OCI-LY3 (cell line): ENCODE measurements around the gene TAF1C.

Source experiments
- EZH2phosphoT487 ChIP-seq: fragments of 200-600 bp; shearing (Covaris generic); IDR thresholded peaks from 2 replicates; pipeline ENCODE4 v1.6.1; 2018; ENCODE audit warnings: antibody characterized with exemption, mixed run types, low read depth
- TF ChIP-seq, protein P1 (sequence below): fragments of 200-600, 300-600 bp; sonication (generic); IDR thresholded peaks from 2 replicates; pipeline ENCODE4 v1.5.1; 2014; ENCODE audit warnings: antibody characterized with exemption, low read length, low read depth

DNA sequence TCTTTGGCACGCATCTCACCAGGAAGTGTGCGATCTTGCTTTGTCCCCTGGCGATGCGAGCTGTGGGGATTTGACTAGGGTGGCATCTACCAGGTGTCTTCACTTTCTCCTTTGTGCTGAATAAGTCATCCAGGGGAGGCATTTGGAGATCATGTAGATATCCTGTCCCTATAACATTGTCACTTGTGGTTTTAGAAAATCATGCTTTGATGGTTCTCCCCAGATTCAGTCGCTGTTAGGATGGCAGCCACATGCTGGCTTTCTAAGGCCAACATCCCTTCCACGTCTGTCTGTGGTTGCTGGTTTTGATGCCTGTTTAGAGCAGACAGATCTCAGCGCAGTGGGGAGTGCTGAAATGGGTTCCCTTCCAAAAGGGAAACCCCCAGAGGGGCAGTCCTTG, 6.6 kb upstream of the TAF1C start:
- TF ChIP-seq, protein P1, sequence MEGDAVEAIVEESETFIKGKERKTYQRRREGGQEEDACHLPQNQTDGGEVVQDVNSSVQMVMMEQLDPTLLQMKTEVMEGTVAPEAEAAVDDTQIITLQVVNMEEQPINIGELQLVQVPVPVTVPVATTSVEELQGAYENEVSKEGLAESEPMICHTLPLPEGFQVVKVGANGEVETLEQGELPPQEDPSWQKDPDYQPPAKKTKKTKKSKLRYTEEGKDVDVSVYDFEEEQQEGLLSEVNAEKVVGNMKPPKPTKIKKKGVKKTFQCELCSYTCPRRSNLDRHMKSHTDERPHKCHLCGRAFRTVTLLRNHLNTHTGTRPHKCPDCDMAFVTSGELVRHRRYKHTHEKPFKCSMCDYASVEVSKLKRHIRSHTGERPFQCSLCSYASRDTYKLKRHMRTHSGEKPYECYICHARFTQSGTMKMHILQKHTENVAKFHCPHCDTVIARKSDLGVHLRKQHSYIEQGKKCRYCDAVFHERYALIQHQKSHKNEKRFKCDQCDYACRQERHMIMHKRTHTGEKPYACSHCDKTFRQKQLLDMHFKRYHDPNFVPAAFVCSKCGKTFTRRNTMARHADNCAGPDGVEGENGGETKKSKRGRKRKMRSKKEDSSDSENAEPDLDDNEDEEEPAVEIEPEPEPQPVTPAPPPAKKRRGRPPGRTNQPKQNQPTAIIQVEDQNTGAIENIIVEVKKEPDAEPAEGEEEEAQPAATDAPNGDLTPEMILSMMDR = no peak
- TF ChIP-seq EZH2phosphoT487 = no peak
